Cardiac muscle cell (in vitro differentiated cells and primary cell): ENCODE measurements around the gene KLF11. TPM values are rescaled to one million over a fixed set of nuclear protein-coding genes. Genes with fewer than 3 reads are reported as not detected.

Experiments used
- DNase-seq, 2 donors: peaks; one replicate each; pipeline versions ENCODE4 v3.0.0 to v3.0.0-alpha.2; 2010 to 2017; ENCODE audit warnings: low read depth in 1 of 2, low spot score in 1 of 2
- H3K27ac ChIP-seq: fragments of 200-600 bp; sonication (generic); 2 replicates; pipeline ENCODE4 v1.5.1; 2016
- H3K27me3 ChIP-seq: fragments of 200-600 bp; sonication (generic); 2 replicates; pipeline ENCODE4 v1.6.0; 2016; ENCODE audit warnings: control low read depth
- H3K36me3 ChIP-seq: fragments of 200-600 bp; sonication (generic); 2 replicates; pipeline ENCODE4 v1.5.1; 2016; ENCODE audit warnings: control low read depth
- H3K4me1 ChIP-seq: fragments of 200-600 bp; sonication (generic); 2 replicates; pipeline ENCODE4 v1.8.1; 2017; ENCODE audit warnings: low read depth, mild to moderate bottlenecking, mixed run types
- H3K4me3 ChIP-seq: fragments of 200-600 bp; sonication (generic); 2 replicates; pipeline ENCODE4 v1.5.1; 2016; ENCODE audit warnings: mild to moderate bottlenecking
- H3K9me3 ChIP-seq: fragments of 200-600 bp; sonication (generic); 2 replicates; pipeline ENCODE4 v1.5.1; 2017; ENCODE audit warnings: low read depth, mild to moderate bottlenecking, control low read depth
- polyA plus RNA-seq: library from polyadenylated mRNA; unstranded; fragments of >200 nt; fragmentation: Nextera tagmentation; extraction: Ambion mirVana; gene quantifications from 2 replicates; pipeline ENCODE4 v1.2.1, GENCODE V29; 2016
- total RNA-seq: library from RNA; depleted of rRNA; stranded (reverse); fragments of >200 nt; gene quantifications from 2 replicates; pipeline ENCODE4 v1.2.3, GENCODE V29; 2016
- TF ChIP-seq, protein P1 (sequence below): IDR thresholded peaks from 2 replicates; pipeline ENCODE4 v1.5.1; 2012; ENCODE audit warnings: low read depth, mild to moderate bottlenecking, low read length

Gene KLF11
- total and polyA plus RNA-seq, 2 experiments from 2014 or later, result 11.9 to 13.0 TPM

DNA sequence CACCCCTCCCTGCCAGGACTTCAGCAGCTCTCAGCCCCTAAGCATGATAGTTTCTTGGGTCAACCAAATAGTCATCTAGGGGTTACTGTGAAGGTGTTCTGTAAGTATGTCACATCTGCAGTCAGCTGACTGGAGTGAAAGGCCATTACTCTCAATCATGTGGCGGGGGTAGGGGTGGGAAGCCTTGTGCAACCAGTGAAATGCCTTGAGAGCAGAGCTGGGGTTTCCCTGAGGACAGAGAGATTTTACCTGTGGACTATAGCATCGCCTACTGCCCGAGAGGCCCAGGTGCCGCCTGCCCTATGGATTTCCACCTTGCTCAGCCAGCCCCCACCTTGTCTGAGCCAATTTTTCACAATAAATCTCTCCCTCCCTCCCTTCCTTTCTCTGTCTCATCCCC lies 20.9 kb upstream of the KLF11 start:
- Histone ChIP-seq H3K36me3 (no peaks in the 10 kb centered on the region), H3K27me3 (no peaks in the 10 kb centered on the region), H3K4me3 (no peak overlapping the region), H3K4me1 (no peaks in the 10 kb centered on the region), H3K9me3 (no peaks in the 10 kb centered on the region), H3K27ac (no peak overlapping the region)
- no peak for DNase-seq
- TF ChIP-seq, protein P1, sequence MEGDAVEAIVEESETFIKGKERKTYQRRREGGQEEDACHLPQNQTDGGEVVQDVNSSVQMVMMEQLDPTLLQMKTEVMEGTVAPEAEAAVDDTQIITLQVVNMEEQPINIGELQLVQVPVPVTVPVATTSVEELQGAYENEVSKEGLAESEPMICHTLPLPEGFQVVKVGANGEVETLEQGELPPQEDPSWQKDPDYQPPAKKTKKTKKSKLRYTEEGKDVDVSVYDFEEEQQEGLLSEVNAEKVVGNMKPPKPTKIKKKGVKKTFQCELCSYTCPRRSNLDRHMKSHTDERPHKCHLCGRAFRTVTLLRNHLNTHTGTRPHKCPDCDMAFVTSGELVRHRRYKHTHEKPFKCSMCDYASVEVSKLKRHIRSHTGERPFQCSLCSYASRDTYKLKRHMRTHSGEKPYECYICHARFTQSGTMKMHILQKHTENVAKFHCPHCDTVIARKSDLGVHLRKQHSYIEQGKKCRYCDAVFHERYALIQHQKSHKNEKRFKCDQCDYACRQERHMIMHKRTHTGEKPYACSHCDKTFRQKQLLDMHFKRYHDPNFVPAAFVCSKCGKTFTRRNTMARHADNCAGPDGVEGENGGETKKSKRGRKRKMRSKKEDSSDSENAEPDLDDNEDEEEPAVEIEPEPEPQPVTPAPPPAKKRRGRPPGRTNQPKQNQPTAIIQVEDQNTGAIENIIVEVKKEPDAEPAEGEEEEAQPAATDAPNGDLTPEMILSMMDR, result no peak

DNA sequence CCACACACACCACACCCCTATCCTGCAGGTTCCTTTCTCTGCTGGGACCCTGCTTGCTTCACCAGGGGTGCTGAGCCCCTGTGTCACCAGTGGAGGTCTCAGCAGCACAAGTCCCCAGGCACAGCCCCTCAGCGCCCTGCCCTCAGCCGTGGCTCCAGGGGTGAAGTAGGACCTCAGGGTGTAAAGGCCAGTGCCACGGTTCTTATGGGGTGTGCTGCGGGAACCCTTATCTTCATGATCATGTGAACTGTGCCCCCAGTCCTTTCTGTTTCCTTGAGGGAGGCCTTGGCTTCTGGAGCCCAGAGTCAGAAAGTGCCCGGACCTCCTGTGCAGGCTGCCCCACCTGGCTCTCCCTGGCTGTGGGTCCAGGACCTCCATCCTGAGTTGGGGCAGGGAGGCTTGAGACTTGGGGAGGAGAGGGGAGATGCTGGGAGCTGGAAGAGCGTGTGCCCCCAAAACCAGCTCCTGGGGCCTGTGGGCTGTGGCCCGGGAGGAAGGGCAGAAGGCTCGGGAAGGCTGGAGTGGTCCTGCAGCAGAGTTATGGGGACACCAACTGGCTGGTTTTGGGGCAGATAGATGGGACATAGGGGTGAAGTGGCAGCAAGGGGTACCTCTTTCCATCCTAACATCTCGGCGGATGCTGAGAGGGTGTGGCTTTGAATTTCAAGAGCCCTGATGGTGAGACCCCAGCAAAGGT lies 20.2 kb upstream of the KLF11 start:
- no peaks in the 10 kb centered on the region for H3K4me1 ChIP-seq
- TF ChIP-seq, protein P1, result no peak
- no peaks in the 10 kb centered on the region for H3K9me3 ChIP-seq
- H3K27me3 ChIP-seq, result no peaks in the 10 kb centered on the region
- H3K36me3 ChIP-seq, result no peaks in the 10 kb centered on the region
- no peak overlapping the region for H3K27ac ChIP-seq
- DNase-seq, result no peak
- no peak overlapping the region for H3K4me3 ChIP-seq

DNA sequence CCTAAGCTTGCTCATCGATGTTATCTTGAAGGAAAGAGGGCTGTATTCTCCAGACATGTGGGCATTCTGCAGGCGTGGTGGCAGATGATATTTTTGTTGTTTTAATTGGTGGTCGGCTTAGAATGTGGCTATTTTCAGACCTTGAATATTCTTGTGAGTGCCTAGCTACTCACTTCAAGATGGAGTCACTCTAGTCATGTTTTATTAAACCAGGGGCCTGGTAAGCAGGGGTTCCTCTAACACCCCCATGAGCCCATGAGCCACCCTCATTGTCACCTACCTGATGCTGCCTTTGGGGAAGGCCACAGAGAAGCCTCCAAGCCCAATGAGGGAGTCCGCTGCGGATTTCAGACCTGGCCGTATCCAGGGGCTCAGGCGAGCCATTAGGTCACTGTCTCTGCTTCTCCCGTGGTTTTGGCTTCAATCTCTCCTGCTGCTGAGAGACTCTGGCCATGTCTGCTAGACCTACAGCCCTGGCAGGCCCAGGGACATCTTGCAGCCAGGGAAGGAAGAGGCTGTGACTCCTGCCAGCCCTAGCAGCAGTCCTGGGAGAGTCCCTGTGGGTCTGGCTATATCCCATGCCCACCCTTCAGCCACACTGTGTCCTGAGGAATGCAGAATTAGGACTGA lies 16.3 kb upstream of the KLF11 start:
- TF ChIP-seq, protein P1, result no peak
- DNase-seq, result no peak
- Histone ChIP-seq H3K4me3 (no peak overlapping the region), H3K9me3 (no peaks in the 10 kb centered on the region), H3K4me1 (no peaks in the 10 kb centered on the region), H3K27me3 (no peaks in the 10 kb centered on the region), H3K36me3 (no peaks in the 10 kb centered on the region), H3K27ac (no peak overlapping the region)

DNA sequence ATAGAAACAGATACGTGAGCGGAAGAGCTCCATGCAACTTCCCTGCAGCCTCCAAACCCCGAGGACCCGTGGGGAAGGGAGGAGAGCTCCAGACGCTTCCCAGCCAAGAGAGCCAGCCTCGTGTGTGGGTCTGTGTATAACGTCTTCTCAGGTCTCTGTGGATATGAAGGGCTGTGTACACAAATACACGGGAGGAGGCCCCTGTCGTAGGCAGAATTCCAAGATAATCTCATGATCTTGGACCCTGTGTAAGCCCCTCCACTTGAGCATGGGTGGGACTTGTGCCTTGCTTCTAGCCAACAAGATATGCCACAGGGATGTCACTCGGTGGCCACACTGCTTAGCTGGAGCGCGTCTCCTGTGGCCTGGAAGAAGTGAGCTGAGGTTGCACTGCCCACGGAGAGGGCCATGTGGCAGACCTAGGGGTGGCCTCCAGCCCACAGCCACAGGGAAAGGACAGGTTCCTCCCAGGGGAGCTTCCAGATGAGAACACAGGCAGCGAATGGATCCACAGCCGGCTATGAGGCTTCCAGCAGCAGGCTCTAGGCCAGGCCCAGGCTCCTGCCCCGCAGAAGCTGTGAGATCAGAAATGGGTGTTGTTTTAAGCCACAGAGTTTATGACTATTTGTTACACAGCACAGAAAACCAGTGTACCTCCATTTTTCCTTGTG lies 15.6 kb upstream of the KLF11 start:
- Histone ChIP-seq H3K9me3 (no peaks in the 10 kb centered on the region), H3K4me1 (no peaks in the 10 kb centered on the region), H3K27me3 (no peaks in the 10 kb centered on the region), H3K36me3 (no peaks in the 10 kb centered on the region), H3K27ac (no peak overlapping the region), H3K4me3 (no peak overlapping the region)
- TF ChIP-seq, protein P1, result no peak
- DNase-seq, result no peak

DNA sequence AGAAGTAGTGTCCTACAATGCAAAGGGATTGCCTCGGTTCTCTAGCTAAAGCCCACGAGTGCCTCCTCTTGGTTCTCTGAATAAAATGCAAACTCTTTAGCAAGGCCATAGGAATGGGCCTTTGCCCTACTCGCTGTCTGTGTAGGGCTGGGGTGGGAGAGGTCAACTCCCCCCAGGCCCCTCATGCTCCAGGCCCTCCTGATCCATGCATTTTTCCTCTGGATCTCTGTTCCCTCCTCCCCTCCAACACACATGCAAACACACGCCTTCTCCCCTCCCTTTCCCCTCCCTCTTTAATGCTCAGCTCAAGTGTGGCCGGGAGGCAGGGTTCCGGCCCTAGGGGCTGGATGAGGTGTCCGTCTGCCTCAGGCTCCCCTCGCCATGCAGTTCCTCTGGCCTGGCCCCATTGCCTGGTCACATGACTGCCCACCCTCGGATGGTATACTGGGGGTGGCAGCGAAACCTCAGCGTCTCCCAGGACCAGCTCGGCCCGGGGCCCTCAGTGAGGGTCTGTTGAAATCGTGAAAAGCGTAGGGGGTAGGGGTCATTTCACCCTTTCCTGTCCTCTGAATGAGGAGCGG lies 14.9 kb upstream of the KLF11 start:
- TF ChIP-seq, protein P1, result peak; percentile 7
- H3K27me3 ChIP-seq, result no peaks in the 10 kb centered on the region
- H3K4me1 ChIP-seq, result no peaks in the 10 kb centered on the region
- H3K36me3 ChIP-seq, result no peaks in the 10 kb centered on the region
- H3K9me3 ChIP-seq, result no peaks in the 10 kb centered on the region
- H3K27ac ChIP-seq, result no peak overlapping the region
- DNase-seq, result peak in 1 of 2 donors; percentile 12
- no peak overlapping the region for H3K4me3 ChIP-seq
